Stimulated activated CD4-positive, alpha-beta T cell treated with anti-CD3 and anti-CD28 coated beads, Interleukin-4, amount 100 ng/mL, for 24 hours (primary cell): ENCODE results near the gene KSR1.
"Not testable (repeated sequence)": the region's sequence is repeated elsewhere in the genome, so short reads cannot be mapped to it uniquely, and the experiment has no call there.

Experiments used
- DNase-seq: peaks from one replicate; pipeline ENCODE4 v3.0.0-alpha.2; 2020

The KSR1 gene

DNA sequence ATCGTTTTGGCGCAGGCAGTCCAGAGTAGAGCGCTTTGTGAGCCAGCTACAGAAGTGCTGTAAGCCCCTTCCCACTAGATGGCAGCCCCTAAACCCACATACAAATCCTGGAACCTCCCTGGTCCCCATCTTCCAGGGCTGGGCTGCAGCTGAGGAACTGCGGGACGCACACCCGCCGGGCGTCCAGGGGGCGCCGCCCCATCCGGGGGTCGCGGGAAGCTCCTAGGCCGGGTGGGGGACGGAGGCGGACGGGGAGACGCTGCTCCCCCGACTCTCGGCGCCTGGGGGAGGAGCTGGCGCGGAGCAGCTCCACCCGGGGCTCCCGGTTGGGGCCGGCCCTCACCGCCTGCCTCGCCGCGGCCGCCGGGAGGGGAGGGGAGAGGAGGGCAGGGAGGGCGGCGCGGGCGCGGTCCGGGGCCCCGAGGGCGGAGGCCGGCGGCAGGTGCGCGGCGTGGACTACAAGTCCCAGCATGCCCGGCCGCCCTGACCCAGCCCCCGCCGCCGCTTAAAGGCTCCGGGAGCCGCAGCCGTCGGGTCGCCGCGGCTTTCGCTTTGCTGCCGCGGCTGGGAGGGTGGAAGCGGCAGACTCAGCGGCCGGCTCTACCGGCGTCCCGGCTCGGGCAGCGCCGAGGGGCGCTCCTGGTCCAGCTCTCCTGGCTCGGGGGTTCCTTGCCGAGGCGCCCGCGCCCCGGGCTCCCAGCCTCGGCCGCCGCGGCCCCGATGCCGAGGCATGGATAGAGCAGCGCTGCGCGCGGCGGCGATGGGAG lies at the start of gene KSR1:
Gene KSR1 (plus strand): TSS at position 535 of the 767 bp plus-strand sequence. CDS start 196 bp downstream, at position 731.
- peak; percentile 82 for DNase-seq

DNA sequence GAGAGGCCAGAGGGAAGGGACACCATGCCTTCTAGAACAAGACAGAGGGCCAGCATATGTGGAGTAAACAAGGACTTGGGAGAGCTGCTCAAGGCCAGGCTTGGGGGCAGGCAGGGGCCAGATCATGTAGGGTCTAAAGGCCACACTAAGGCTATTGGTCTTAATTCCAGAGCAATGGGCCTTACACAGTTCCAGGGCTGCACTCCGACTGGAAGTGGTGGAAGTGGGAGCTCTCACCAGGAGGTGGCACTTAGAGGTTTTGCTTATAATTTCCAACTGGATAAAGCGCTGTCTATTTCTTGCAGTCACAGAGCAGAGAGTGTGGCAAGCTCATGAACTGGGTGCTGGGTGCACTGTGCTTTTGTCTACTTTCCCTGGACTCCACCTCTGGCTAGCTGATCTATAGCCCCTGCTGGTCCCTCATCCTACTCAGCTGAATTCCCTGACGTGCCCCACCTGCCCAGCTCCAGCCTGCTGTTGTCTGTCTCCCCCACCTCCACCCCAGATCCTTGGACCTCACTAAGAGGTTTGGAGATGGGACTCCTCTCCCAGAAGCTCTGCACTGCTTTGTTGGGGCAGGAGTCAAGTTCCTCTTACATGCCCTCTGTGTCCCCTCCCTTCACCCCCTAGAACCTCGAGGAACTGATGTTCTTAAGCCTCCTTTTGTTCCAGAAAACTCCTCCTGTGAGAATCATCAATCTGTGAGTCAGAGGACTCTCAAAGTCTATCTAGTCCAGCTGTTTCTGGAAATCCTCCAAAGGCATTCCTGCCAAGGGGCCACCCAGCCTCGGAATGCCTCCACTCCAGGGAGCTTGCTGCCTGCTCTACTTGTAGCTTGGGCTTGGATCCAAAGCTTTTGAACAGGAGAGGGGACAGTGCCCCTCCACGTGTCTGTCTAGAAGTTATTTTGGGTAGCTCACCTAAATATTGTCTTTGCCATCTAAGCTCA lies 48.1 kb upstream of the KSR1 start:
- no peak for DNase-seq

DNA sequence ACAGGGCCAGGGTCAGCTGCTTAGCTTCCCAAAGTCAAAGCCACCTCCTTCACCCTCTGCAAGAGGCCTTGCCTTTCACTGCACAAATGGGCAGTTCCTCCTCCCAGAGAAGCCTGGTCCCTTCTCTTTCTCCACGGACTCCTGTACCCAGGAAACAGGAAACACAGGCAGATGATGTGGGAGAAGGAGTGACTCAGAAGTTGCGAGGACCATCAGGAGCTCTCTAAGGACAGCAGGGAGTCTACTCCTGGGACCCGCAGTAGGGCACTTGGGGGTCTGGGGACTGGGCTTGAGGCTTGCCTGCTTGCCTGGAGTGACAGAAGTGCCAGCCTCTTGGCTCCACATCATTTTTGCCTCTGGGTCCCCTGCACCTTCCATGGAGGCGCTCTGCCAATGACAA lies 47.4 kb upstream of the KSR1 start:
- no peak for DNase-seq

DNA sequence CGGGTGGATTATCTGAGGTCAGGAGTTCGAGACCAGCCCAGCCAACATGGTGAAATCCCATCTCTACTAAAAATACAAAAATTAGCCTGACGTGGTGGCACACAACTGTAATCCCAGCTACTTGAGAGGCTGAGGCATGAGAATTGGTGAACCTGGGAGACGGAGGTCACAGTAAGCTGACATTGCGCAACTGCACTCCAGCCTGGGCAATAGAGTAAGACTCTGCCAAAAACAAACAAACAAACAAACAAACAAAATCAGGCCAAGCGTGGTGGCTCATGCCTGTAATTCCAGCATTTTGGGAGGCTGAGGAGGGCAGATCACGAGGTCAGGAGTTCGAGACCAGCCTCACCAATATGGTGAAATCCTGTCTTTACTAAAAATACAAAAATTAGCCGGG lies 44.1 kb upstream of the KSR1 start:
- not testable (repeated sequence) for DNase-seq

DNA sequence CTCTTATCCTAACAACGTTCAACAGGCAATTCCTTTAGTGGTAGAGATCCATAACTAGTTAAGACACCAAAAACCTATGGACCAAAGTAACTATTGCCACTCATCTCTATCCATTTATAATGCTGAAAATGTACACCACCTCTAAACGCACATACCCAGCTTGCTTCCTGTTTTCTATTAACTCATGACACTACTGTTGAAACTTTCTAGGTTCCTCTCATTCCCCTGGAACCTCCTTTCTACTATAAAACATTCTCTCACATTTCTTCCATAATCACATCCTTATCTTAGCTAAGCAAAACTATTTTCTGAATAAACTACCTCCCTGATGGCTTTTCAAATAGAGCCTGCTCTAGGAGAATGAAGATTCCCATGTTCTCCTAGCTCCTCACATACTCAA lies 42.9 kb upstream of the KSR1 start:
- no peak for DNase-seq

DNA sequence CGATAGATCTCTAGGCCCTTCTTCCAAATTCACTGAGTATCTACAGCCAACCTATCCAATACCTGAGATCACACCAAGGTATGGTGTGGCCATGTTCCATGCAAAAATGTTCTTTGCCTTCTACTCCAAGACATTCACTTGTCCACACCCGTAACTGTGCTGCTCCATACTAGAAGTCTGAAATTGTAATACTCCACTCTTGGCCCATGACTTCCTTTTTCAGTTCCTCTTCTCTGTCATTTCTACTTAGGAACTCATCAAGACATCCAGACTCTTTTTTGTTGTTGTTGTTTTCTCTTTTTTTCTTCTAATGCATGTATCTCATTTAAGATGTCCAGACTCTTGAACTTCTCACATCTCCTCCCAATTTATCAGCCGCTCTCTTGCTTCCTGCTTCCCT lies 42.5 kb upstream of the KSR1 start:
- DNase-seq: no peak

DNA sequence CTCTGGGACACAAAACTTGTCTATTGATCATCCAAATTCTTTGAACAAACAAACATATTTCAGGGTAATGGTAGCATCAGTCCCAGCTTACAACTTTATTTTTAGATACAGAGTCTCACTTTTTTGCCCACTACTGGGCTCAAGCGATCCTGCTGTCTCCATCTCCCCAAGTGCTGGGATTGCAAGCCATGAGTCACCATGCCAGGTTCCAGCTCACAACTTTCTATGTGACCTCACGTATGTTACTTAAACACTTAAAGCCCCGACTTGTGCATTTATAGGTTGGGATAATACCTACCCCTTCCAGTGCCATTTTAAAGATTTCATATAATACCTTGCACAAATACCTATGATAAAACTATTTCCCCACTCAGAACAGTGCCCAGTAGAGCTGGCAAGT lies 42.0 kb upstream of the KSR1 start:
- no peak for DNase-seq

DNA sequence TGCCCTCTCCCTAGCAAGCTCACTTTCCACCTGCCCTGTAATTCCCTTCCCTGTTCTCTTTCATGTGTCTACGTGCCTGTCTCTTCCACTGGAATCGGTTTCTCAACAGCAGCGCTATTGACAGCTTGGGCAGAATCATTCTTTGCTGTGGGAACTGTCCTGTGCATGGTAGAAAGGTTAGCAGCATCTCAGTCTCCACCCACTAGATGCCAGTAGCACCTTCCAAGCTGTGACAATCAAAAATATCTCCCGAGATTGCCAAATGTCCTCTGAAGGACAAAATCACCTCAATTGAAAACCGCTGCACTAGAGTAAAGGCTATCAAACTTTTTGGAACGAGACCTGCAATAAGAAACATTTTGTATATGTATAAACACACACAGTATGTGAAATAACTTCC lies 41.6 kb upstream of the KSR1 start:
- DNase-seq: no peak

DNA sequence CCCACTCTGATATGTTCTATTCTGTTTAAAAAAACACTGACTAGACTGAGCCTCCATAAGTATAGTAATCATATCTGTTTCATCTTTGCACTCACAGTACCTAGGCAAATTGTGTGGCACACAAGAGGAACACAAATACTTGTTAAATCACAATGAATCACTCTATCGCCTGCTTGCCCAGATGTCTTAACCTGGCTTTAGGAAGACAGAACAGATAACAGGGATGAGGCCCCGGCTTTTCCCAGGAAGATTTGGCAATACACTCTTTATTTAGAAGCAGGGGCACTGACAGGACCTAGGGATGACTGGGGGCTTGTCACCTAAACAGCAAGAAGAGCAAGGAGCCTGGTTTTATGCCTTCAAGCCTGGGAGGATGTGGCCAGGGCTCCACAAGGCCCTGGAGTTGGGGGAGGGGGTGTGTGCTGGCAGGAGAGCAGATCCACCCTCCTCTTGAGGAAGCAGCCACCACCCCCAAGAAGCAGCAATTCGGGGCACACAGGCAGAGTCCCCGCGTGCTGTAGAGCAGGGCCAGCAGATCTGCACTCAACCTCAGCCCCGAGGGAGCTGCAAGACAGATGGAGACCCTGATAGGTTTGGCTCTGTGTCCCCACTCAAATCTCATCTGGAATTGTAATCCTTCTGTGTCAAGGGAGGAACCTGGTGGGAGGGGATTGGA lies 41.0 kb upstream of the KSR1 start:
- DNase-seq: no peak

DNA sequence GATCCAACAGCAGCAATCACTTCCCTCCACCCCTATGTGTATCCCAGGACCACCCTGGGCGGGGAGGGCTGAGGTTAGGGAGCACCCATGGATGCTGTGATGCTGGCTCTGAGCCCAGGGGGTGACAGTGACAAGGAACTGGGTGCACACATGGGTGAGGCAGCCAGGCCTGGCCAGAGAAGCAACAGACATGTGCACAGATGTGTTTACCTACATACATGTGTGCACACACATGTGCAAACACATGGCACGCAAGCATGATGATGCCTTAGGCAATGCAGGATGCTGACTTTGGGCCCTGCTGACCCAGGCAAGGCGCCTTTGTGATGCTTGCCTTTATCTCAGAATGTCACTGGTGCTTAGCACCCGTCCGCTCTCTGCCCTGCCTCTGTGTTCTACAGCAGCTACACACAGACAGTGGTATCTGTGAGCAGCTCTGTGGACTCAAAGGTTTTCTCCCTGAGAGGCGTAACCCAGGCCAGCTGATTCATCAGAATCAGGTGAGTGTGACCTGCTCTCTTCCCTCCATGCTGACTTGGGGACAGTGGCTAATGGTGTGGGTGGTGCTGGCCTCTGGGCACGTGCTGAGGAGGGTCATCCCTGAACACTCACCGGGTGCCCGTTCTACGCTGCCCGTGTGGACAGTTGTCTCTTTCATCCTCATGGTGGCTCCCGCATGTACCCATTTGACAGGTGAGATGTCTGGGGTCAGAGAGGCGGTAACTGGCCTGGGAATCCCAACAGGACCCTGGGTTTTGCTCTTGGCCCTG lies 38.5 kb upstream of the KSR1 start:
- no peak for DNase-seq

DNA sequence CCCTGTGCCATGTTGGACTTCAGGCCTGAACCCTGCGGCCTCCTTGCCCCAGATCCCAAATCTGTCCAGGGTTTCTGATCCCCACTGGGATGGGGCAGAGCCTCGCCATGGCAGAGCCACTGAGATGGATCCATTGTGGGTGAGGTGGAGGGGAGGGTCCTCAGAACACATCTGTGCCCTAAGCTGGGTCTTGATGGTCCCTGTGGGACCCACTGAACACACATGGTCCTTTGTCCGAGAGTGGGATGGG lies 38.0 kb upstream of the KSR1 start:
- DNase-seq: no peak

DNA sequence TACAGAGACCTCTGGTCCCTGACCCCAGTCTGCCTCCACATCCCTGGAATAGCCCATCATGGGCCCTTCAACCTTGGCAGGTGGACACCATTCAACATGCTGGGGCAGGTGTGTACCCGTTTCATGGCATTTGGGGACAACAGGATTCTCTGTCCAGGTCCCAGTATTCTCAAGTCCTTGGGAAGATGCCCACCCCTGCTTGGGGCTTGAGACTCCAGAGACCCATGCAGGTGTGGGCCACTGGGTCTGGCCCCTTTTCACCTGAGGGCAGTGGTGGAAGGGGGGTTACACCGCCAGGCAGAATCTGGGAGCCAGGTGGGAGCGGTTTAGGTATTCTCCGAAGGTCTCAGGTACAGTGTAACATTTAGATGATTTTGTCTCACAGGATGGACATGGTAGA lies 37.1 kb upstream of the KSR1 start:
- DNase-seq: no peak

DNA sequence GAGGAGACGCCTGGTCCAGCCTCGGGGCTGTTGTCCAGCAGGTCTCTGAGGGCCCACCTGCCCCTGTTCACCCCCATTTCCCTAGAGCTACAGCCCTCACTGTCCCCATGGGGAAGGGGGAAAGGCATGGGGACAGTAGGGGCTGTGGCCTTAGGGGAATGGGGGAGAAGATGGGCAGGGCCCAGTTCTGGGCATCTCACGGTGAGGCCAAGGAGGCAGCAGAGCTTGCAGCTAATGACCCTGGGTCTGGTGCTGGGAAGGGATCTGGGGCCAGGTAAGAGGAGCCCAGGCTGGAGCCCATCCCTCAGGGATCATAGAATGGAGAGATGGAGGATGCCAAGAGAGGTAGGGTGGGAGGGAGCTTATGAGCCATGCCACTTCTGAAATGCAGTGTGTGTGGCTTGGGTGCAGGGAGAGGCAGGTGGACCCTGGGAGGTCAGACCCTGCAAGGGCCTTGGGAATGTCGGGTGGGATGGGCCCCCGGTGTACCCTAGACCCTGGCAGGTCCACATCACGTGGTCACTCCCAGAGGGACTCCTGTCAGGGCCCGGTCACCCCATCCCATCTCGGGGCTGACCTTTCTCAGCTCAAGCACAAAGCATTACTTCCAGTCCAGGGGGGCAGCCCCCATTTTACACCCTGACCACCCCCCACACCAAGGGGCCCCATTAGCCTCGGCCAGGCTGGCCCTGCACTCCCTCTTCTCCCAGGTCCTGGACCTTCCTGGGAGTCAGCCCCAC lies 35.9 kb upstream of the KSR1 start:
- DNase-seq: no peak

DNA sequence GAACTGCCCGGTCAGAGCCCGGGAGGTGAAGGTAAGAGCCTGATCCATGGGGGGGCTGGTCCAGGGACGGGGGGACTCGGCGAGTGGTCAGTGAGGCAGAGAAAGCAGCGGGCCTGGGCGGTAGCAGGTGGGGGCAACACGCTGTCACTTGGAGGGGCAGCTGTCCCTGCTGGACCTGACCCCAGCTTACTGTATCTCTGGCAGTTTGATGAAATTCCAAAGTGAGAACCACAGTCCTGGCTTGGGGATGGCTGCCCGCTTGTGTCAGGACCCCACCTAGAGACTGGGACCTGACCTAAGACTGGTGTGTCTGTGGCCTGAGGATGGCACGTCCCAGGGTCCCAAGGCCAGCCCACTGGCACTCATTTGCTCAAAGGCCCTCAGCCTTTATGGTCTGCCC lies 35.1 kb upstream of the KSR1 start:
- DNase-seq: no peak

DNA sequence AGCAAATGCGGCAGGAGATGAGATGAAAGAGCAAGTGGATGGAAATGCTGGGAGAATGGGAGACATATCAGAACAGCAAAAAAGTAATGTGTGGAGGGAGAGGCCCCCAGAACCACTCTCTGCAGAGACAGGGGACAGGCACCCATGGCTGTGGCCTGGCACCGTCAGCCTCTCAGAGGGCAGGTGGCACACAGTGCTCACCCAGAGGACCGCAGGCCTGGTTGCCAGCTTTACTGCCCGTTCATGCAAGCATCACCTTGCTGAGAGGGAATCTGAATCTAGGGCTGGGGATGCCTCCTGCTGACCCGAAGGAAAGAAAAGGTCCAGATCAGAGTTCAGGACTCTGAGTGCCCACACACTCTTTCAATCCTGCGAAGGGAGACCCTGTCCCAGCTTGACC lies 34.6 kb upstream of the KSR1 start:
- not testable (repeated sequence) for DNase-seq

DNA sequence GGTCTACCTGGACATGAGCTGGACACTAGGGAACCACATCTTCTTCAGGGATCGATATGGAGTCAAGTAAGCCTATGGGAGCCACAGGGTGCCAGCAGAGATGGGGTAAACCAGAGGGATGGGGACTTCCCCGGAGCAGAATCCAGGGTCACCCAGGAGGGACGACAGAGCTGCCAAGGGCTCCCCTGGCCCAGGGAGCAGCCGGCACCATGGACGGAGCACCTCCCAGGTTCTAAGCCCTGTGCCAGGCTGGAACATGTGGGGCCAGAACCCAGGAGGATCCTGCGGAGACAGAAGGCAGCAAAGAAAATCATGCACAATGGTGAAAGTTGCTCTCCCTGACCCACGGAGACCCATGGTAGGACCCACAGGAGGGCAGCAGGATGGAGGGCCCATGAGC lies 33.6 kb upstream of the KSR1 start:
- no peak for DNase-seq

DNA sequence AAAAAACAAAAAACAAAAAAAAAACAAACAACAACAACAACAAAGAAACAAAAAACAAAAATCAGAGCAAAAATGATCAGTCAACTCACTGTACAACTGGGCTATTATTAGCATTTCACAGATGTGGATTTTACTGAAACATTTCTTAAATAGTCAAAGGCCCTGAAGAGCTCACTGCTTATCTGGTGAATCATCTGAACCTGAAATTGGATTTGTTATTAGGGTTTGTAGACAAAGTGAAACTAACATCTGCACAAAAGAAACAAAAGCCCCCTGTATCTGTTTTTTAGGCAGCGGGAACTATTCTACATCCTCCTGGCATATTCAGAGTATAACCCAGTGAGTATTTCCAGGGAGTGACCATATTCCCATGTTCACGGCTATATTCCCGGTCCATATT lies 32.6 kb upstream of the KSR1 start:
- no peak for DNase-seq

DNA sequence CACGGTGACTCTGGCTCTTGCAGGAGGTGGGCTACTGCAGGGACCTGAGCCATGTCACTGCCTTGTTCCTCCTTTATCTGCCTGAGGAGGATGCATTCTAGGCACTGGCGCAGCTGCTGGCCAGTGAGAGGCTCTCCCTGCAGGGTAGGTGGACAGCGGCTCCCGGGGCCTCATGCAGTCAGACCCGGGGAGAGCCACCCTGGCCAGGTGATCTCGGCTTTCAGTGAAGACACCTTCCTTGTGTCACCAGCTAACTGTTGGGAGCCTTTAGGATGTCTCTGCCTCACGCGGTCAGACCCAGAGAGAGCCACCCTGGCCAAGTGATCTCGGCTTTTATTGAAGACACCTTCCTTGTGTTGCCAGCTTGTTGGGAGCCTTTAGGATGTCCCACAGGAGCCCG lies 31.7 kb upstream of the KSR1 start:
- no peak for DNase-seq

DNA sequence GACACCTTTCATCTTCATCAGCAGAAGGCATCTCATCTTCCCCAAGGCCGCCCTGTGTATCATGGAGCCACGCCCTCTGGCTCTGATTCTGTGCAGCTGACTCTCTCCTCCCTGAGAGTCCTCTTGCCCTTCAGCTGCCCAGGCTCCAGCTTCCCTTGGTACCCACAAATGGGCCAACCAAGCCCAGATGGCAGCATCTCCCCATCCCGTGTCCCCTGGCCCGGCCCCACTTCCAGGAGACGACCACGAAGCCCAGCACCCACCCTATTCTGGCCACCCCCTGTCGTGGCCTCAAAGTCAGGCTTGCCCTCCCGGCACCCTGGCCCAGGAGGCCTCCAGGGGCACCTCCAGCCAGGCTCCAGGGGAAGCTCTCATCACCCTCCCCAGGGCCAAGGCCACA lies 31.3 kb upstream of the KSR1 start:
- DNase-seq: no peak

DNA sequence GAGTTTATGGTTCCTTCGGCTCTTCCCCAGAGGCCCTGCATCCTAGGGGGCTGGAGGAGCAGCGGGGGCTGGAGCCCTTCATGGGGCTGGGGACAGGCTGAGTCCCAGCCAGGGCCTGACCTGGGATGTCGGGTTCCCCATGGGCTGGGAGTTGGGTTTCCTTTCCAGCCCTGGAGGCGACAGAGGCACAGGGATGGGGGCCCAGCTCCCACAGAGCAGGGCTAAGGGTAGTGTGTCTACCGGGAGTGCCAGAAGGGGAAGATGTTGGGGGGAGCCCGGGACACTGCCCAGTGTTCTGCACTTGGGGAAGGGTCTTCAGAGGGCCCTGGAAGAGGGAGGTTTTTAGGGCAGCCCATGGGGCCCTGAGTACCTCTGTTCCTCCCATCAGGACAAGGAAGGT lies 30.7 kb upstream of the KSR1 start:
- not testable (repeated sequence) for DNase-seq

DNA sequence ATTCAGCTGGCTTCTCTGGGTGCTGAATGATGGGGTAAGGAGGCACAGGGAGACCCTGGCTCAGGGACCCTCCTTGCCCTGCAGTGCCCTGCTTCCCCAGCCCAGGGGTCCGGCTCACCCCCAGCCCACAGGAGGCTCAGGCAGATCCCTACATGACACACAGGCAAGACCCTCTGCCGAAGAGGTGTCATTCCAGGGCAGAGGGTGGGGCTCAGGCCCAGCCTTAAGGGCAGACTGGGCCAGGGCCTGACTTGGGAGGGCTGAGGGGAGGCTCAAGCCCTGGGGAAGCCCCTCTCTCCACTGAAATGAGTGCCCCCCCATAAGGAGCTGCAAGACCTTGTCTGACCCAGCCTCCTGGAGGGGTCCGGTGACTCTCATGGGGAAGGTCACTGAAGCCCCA lies 30.3 kb upstream of the KSR1 start:
- DNase-seq: no peak

DNA sequence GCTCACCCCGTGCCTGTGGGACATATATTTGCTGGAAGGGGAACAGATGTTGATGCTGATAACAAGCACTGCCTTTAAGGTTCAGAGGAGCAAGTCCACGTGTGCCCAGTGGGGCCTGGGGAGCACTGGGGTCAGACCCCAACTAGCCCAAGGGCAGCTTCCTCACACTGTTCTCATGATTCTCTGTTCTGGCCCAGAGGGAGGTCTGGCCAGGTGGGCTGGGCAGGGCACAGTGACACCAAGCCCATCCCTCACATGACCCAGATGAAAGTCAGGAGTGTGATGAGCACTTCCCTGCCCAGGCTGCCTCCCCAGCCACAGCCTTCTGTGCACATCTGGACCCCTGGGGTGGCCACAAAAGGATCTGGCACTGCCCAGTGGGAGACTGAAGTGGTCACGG lies 29.8 kb upstream of the KSR1 start:
- DNase-seq: not testable (repeated sequence)
